ENCODE measurements around the gene ZNF660.

DNA sequence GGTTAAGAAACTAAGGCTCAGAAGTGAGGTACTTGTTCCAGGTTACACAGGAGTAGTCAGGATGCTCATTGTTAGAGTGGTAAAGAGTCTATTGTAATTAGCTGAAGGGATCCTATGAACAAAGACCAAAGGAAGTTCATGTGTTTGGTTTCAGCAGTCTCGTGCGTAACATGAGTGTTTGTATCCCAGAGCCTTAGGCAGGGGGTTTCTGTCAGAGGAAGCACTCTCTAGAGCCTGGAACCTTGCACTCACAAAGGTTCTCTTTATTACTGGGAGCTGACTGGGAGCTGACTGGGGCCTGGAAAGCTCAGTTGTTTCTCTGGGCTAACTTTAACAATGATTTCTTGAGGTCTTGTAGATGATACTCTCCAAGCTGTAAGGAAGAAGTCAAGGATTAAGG lies 44.0 kb downstream of the ZNF660 start:
- no peak for TF ChIP-seq SUZ12 (IDR thresholded peaks at IDR 0.05)
- no peak for TF ChIP-seq FOXA1 (IDR thresholded peaks at IDR 0.05)
